RPMI8226 (cell line): ENCODE data around the gene TPM2.

Source experiments
- DNase-seq: peaks from one replicate; pipeline ENCODE4 v3.0.0-alpha.2; 2015

The TPM2 gene

GRCh38 chr9:35689542-35690293 is at the start of gene TPM2:
Gene TPM2 (minus strand): TSS chr9:35689925. CDS start chr9:35689817, 108 bp downstream.
- no peak for DNase-seq

GRCh38 chr9:35738924-35739323 is 49.2 kb upstream of the TPM2 start:
- no peak for DNase-seq

- no peak for DNase-seq
Measured at GRCh38 chr9:35738186-35738585, 48.5 kb upstream of the TPM2 start.

- DNase-seq = no peak
Measured at GRCh38 chr9:35737143-35737542, 47.4 kb upstream of the TPM2 start.

GRCh38 chr9:35736201-35736633 is 46.5 kb upstream of the TPM2 start:
- DNase-seq = peak; percentile 74

GRCh38 chr9:35734096-35734495 is 44.4 kb upstream of the TPM2 start:
- no peak for DNase-seq

GRCh38 chr9:35732800-35733541 is 43.2 kb upstream of the TPM2 start:
- DNase-seq = peak; percentile 48

- DNase-seq = peak; percentile 96
Measured at GRCh38 chr9:35732185-35732799, 42.6 kb upstream of the TPM2 start, which contains the start of the genes CREB3 and TLN1. Gene CREB3 (plus strand): TSS chr9:35732666. CDS start chr9:35732773, 107 bp downstream. Gene TLN1 (minus strand): TSS chr9:35732195. CDS start chr9:35725694, 6,501 bp downstream.

- no peak for DNase-seq
Measured at GRCh38 chr9:35731415-35732184, 41.9 kb upstream of the TPM2 start.

GRCh38 chr9:35730486-35730854 is 40.7 kb upstream of the TPM2 start:
- no peak for DNase-seq

GRCh38 chr9:35729700-35730485 is 40.2 kb upstream of the TPM2 start:
- peak; percentile 35 for DNase-seq

GRCh38 chr9:35729101-35729500 is 39.4 kb upstream of the TPM2 start:
- no peak for DNase-seq

GRCh38 chr9:35728041-35728971 is 38.6 kb upstream of the TPM2 start:
- DNase-seq = no peak

GRCh38 chr9:35727676-35728040 is 37.9 kb upstream of the TPM2 start:
- DNase-seq = no peak

- DNase-seq = no peak
Measured at GRCh38 chr9:35726931-35727330, 37.2 kb upstream of the TPM2 start.

GRCh38 chr9:35725362-35725761 is 35.6 kb upstream of the TPM2 start:
- DNase-seq = no peak

- no peak for DNase-seq
Measured at GRCh38 chr9:35723908-35724307, 34.2 kb upstream of the TPM2 start.

GRCh38 chr9:35723426-35723825 is 33.7 kb upstream of the TPM2 start:
- DNase-seq = no peak

- DNase-seq = no peak
Measured at GRCh38 chr9:35719546-35719945, 29.8 kb upstream of the TPM2 start.

- DNase-seq = no peak
Measured at GRCh38 chr9:35718721-35719511, 29.2 kb upstream of the TPM2 start.
